ENCODE results near the gene USP31. TPM values are rescaled to one million over a fixed set of nuclear protein-coding genes. Genes with fewer than 3 reads are reported as not detected.
"Not testable (repeated sequence)": the region's sequence is repeated elsewhere in the genome, so short reads cannot be mapped to it uniquely, and the experiment has no call there.

The USP31 gene
- total RNA-seq, 1 donor from 2014 or later, result 12.9 TPM

GRCh38 chr16:23156946-23157460, 7.8 kb upstream of the USP31 start:
- DNase-seq (ENCODE audit: low read depth, low spot score), result no peak

GRCh38 chr16:23156110-23156509, 6.9 kb upstream of the USP31 start:
- no peak for DNase-seq (ENCODE audit: low read depth, low spot score)

- no peak for DNase-seq (ENCODE audit: low read depth, low spot score)
These were observed 6.3 kb upstream of the USP31 start for GRCh38 chr16:23155445-23156049.

- DNase-seq (ENCODE audit: low read depth, low spot score), result no peak
These were observed 3.3 kb upstream of the USP31 start for GRCh38 chr16:23152386-23153178.

GRCh38 chr16:23149993-23150364, 727 bp upstream of the USP31 start:
- DNase-seq (ENCODE audit: low read depth, low spot score), result no peak

GRCh38 chr16:23148513-23149266, 562 bp downstream of the USP31 start:
- no peak for DNase-seq (ENCODE audit: low read depth, low spot score)

- DNase-seq (ENCODE audit: low read depth, low spot score), result no peak
These were observed 1.1 kb downstream of the USP31 start for GRCh38 chr16:23148166-23148512.

GRCh38 chr16:23147666-23148065, 1.6 kb downstream of the USP31 start:
- no peak for DNase-seq (ENCODE audit: low read depth, low spot score)

GRCh38 chr16:23146877-23147601, 2.2 kb downstream of the USP31 start:
- no peak for DNase-seq (ENCODE audit: low read depth, low spot score)

- DNase-seq (ENCODE audit: low read depth, low spot score), result no peak
These were observed 3.6 kb downstream of the USP31 start for GRCh38 chr16:23145608-23146007.

GRCh38 chr16:23145186-23145585, 4.1 kb downstream of the USP31 start:
- DNase-seq (ENCODE audit: low read depth, low spot score), result no peak

GRCh38 chr16:23144393-23144792, 4.9 kb downstream of the USP31 start:
- not testable (repeated sequence) for DNase-seq (ENCODE audit: low read depth, low spot score)

- DNase-seq (ENCODE audit: low read depth, low spot score), result no peak
These were observed 5.9 kb downstream of the USP31 start for GRCh38 chr16:23143391-23143790.

GRCh38 chr16:23141959-23142740, 7.1 kb downstream of the USP31 start:
- no peak for DNase-seq (ENCODE audit: low read depth, low spot score)

- DNase-seq (ENCODE audit: low read depth, low spot score), result no peak
These were observed 7.8 kb downstream of the USP31 start for GRCh38 chr16:23141500-23141899.

- DNase-seq (ENCODE audit: low read depth, low spot score), result no peak
These were observed 8.2 kb downstream of the USP31 start for GRCh38 chr16:23141033-23141432.

- no peak for DNase-seq (ENCODE audit: low read depth, low spot score)
These were observed 9.1 kb downstream of the USP31 start for GRCh38 chr16:23140107-23140506.

GRCh38 chr16:23137818-23138217, 11.4 kb downstream of the USP31 start:
- no peak for DNase-seq (ENCODE audit: low read depth, low spot score)

- no peak for DNase-seq (ENCODE audit: low read depth, low spot score)
These were observed 12.0 kb downstream of the USP31 start for GRCh38 chr16:23137256-23137655.

GRCh38 chr16:23134274-23134673, 15.0 kb downstream of the USP31 start:
- peak; percentile 92 for DNase-seq (ENCODE audit: low read depth, low spot score)
